Measurements from ENCODE around the gene DLG2. TPM values are rescaled to one million over a fixed set of nuclear protein-coding genes. Genes with fewer than 3 reads are reported as not detected.
"Not testable (repeated sequence)": the region's sequence is repeated elsewhere in the genome, so short reads cannot be mapped to it uniquely, and the experiment has no call there.

The DLG2 gene
- total and polyA plus RNA-seq, 2 donors (not counting 3 experiments of a cell fraction or from before 2014, with no cell fraction given), result 0.15 to 1.1 TPM

- H3K27ac ChIP-seq (ENCODE audit: insufficient read depth, low read depth, low read length); H2AFZ ChIP-seq (ENCODE audit: low read depth, low read length); BruUV-seq (replicated peaks); H3K9me3 ChIP-seq (replicated peaks; ENCODE audit: control insufficient read depth, insufficient read depth, low read length); H3K9me1 ChIP-seq (replicated peaks; ENCODE audit: control insufficient read depth, extremely low read depth, insufficient read depth, low read length); POLR2A ChIA-PET; H3K4me2 ChIP-seq (ENCODE audit: insufficient read depth, low read length); H3K27me3 ChIP-seq (ENCODE audit: control insufficient read depth in 2 of 2, insufficient read depth in 2 of 2, low read length in 2 of 2); H4K20me1 ChIP-seq (replicated peaks; ENCODE audit: control insufficient read depth, extremely low read depth, insufficient read depth, low read length); H3K79me2 ChIP-seq (ENCODE audit: control insufficient read depth, insufficient read depth, low read length); H3K9ac ChIP-seq (replicated peaks; ENCODE audit: extremely low read depth, insufficient read depth, low read length); H3K4me3 ChIP-seq (replicated peaks in 1 of 3; ENCODE audit: insufficient read depth in 1 of 3, low read depth in 1 of 3, low read length in 3 of 3); H3K4me1 ChIP-seq (ENCODE audit: control insufficient read depth, extremely low read depth, insufficient read depth, low read length); DNase-seq (ENCODE audit: low read depth, low spot score); FAIRE-seq; intact Hi-C loops (cut with micrococcal nuclease); H3K36me3 ChIP-seq (ENCODE audit: control insufficient read depth in 2 of 2, extremely low read depth in 1 of 2, insufficient read depth in 2 of 2, low read length in 2 of 2); dilution Hi-C loops (cut with MboI; ENCODE audit: extremely low pct_ligation_motif_present, low sequenced_read_pairs): not testable (repeated sequence)
- CTCF ChIA-PET, result interaction anchor here (0.8 kb wide), 1 partner anchor 11 kb away, joined by 3 read pairs; no protein-coding TSS in a partner anchor
Measured at GRCh38 chr11:85606237-85606636, 20.9 kb downstream of the DLG2 start.

- ChIA-PET POLR2A (no interaction called here), CTCF (interaction anchor here (1.6 kb wide), 1 partner anchor 25 kb away, joined by 4 read pairs; the partner anchor contains the start of gene TMEM126B)
- Histone ChIP-seq H3K9me1 (replicated peaks; ENCODE audit: control insufficient read depth, extremely low read depth, insufficient read depth, low read length) (no peaks in the 10 kb centered on the region), H2AFZ (ENCODE audit: low read depth, low read length) (no peak overlapping the region), H3K4me3 (replicated peaks in 1 of 3; ENCODE audit: insufficient read depth in 1 of 3, low read depth in 1 of 3, low read length in 3 of 3) (no peak overlapping the region), H4K20me1 (replicated peaks; ENCODE audit: control insufficient read depth, extremely low read depth, insufficient read depth, low read length) (no peaks in the 10 kb centered on the region), H3K27me3 (ENCODE audit: control insufficient read depth in 2 of 2, insufficient read depth in 2 of 2, low read length in 2 of 2) (no peaks in the 10 kb centered on the region), H3K9ac (replicated peaks; ENCODE audit: extremely low read depth, insufficient read depth, low read length) (no peak overlapping the region), H3K9me3 (replicated peaks; ENCODE audit: control insufficient read depth, insufficient read depth, low read length) (no peaks in the 10 kb centered on the region), H3K4me2 (ENCODE audit: insufficient read depth, low read length) (no peak overlapping the region), H3K4me1 (ENCODE audit: control insufficient read depth, extremely low read depth, insufficient read depth, low read length) (no peaks in the 10 kb centered on the region), H3K27ac (ENCODE audit: insufficient read depth, low read depth, low read length) (no peak overlapping the region), H3K79me2 (ENCODE audit: control insufficient read depth, insufficient read depth, low read length) (no peaks in the 10 kb centered on the region), H3K36me3 (ENCODE audit: control insufficient read depth in 2 of 2, extremely low read depth in 1 of 2, insufficient read depth in 2 of 2, low read length in 2 of 2) (no peaks in the 10 kb centered on the region)
- no TSS peak for BruUV-seq (replicated peaks)
- no peak for FAIRE-seq
- intact Hi-C loops (cut with micrococcal nuclease), result no loop called here
- dilution Hi-C loops (cut with MboI; ENCODE audit: extremely low pct_ligation_motif_present, low sequenced_read_pairs), result no loop called here
- DNase-seq (ENCODE audit: low read depth, low spot score), result no peak
- TF ChIP-seq MAX (IDR thresholded peaks at IDR 0.05; ENCODE audit: insufficient read depth, insufficient read length) (no peak), JUN (IDR thresholded peaks at IDR 0.05; ENCODE audit: borderline replicate concordance, insufficient read depth, insufficient read length, low read depth) (no peak), MYC (IDR thresholded peaks at IDR 0.05; ENCODE audit: low read depth, low read length) (no peak), EZH2 (IDR thresholded peaks at IDR 0.05; ENCODE audit: borderline replicate concordance, low read depth, low read length, severe bottlenecking) (no peak), POLR2AphosphoS5 (IDR thresholded peaks at IDR 0.05; ENCODE audit: insufficient read depth, low read depth, low read length) (no peak), FOS (IDR thresholded peaks at IDR 0.05; ENCODE audit: borderline replicate concordance, insufficient read depth, low read length) (no peak), CTCF (IDR thresholded peaks at IDR 0.05; ENCODE audit: extremely low read depth in 1 of 2, insufficient read depth in 1 of 2, low read depth in 1 of 2, low read length in 2 of 2) (no peak)
Measured at GRCh38 chr11:85603220-85603619, 23.9 kb downstream of the DLG2 start.
